NT2/D1 (cell line): ENCODE measurements around the gene PRPF40B.

Experiments used
- DNase-seq: peaks from one replicate; pipeline ENCODE4 v3.0.0-alpha.2; 2011; ENCODE audit warnings: low read depth, low spot score
- H3K27me3 ChIP-seq: 2 replicates; pipeline ENCODE4 v1.6.0; 2011; ENCODE audit warnings: mild to moderate bottlenecking; ENCODE audit not compliant: insufficient read length, insufficient read depth
- H3K36me3 ChIP-seq: 2 replicates; pipeline ENCODE4 v1.6.1; 2011; ENCODE audit warnings: mild to moderate bottlenecking, low read length, mixed read lengths; ENCODE audit not compliant: insufficient read depth, insufficient read length
- H3K4me1 ChIP-seq: 2 replicates; pipeline ENCODE4 v1.5.1; 2011; ENCODE audit not compliant: insufficient read depth, insufficient read length
- H3K4me3 ChIP-seq: 2 replicates; pipeline ENCODE4 v1.5.1; 2011; ENCODE audit warnings: low read depth; ENCODE audit not compliant: insufficient read length
- H3K9ac ChIP-seq: 2 replicates; pipeline ENCODE4 v1.6.0; 2011; ENCODE audit warnings: low read depth; ENCODE audit not compliant: insufficient read length
- H3K9me3 ChIP-seq: 2 replicates; pipeline ENCODE4 v1.5.1; 2011; ENCODE audit warnings: mild to moderate bottlenecking, low read length; ENCODE audit not compliant: insufficient read depth
- SUZ12 ChIP-seq: IDR thresholded peaks from 2 replicates; pipeline ENCODE4 v1.6.1; 2011; ENCODE audit not compliant: insufficient read length, insufficient read depth; ENCODE audit errors: extremely low read depth
- YY1 ChIP-seq: IDR thresholded peaks from 2 replicates; pipeline ENCODE4 v1.6.1; 2011; ENCODE audit not compliant: insufficient read length, insufficient read depth
- ZNF274 ChIP-seq: IDR thresholded peaks from 2 replicates; pipeline ENCODE4 v1.6.1; 2011; ENCODE audit warnings: mild to moderate bottlenecking, low read depth, low read length

The PRPF40B gene

GRCh38 chr12:49583366-49584094 lies 39.8 kb upstream of the PRPF40B start:
- no peaks in the 10 kb centered on the region for H3K27me3 ChIP-seq
- TF ChIP-seq YY1 (no peak), SUZ12 (no peak)
- peaks cover 15% of the 10 kb centered on the region for H3K4me1 ChIP-seq
- H3K9ac ChIP-seq = no peak overlapping the region
- no peaks in the 10 kb centered on the region for H3K9me3 ChIP-seq
- H3K36me3 ChIP-seq = peaks cover 40% of the 10 kb centered on the region
- H3K4me3 ChIP-seq = no peak overlapping the region
- DNase-seq = no peak

GRCh38 chr12:49584591-49584990 lies 38.8 kb upstream of the PRPF40B start:
- Histone ChIP-seq H3K27me3 (no peaks in the 10 kb centered on the region), H3K9ac (no peak overlapping the region), H3K9me3 (no peaks in the 10 kb centered on the region), H3K4me1 (peaks cover 15% of the 10 kb centered on the region), H3K36me3 (peaks cover 42% of the 10 kb centered on the region), H3K4me3 (no peak overlapping the region)
- TF ChIP-seq ZNF274 (no peak), YY1 (no peak), SUZ12 (no peak)
- no peak for DNase-seq

- no peak for DNase-seq
- Histone ChIP-seq H3K4me1 (peaks cover 9% of the 10 kb centered on the region), H3K4me3 (no peak overlapping the region), H3K9ac (no peak overlapping the region), H3K27me3 (no peaks in the 10 kb centered on the region), H3K36me3 (peaks cover 46% of the 10 kb centered on the region), H3K9me3 (peaks cover 5% of the 10 kb centered on the region)
- TF ChIP-seq SUZ12 = no peak
- TF ChIP-seq YY1 = no peak
- TF ChIP-seq ZNF274 = no peak
Observed at GRCh38 chr12:49585477-49586459, 37.6 kb upstream of the PRPF40B start.

- Histone ChIP-seq H3K4me3 (no peak overlapping the region), H3K4me1 (peaks cover 7% of the 10 kb centered on the region), H3K36me3 (peaks cover 51% of the 10 kb centered on the region), H3K27me3 (no peaks in the 10 kb centered on the region), H3K9me3 (peaks cover 15% of the 10 kb centered on the region), H3K9ac (no peak overlapping the region)
- TF ChIP-seq YY1 (no peak), ZNF274 (no peak), SUZ12 (no peak)
- DNase-seq = no peak
Observed at GRCh38 chr12:49587174-49587908, 36.0 kb upstream of the PRPF40B start.

GRCh38 chr12:49588281-49588680 lies 35.1 kb upstream of the PRPF40B start:
- H3K27me3 ChIP-seq = no peaks in the 10 kb centered on the region
- no peak for TF ChIP-seq YY1
- no peak for TF ChIP-seq SUZ12
- TF ChIP-seq ZNF274 = no peak
- H3K36me3 ChIP-seq = peaks cover 48% of the 10 kb centered on the region
- H3K9ac ChIP-seq = no peak overlapping the region
- H3K4me1 ChIP-seq = peaks cover 7% of the 10 kb centered on the region
- H3K4me3 ChIP-seq = no peak overlapping the region
- peaks cover 15% of the 10 kb centered on the region for H3K9me3 ChIP-seq
- DNase-seq = no peak

GRCh38 chr12:49588721-49589516 lies 34.4 kb upstream of the PRPF40B start:
- H3K9ac ChIP-seq = no peak overlapping the region
- no peak overlapping the region for H3K4me3 ChIP-seq
- TF ChIP-seq ZNF274 (no peak), SUZ12 (no peak), YY1 (no peak)
- H3K4me1 ChIP-seq = peaks cover 7% of the 10 kb centered on the region
- DNase-seq = no peak
- H3K36me3 ChIP-seq = peaks cover 42% of the 10 kb centered on the region
- no peaks in the 10 kb centered on the region for H3K27me3 ChIP-seq
- H3K9me3 ChIP-seq = peaks cover 15% of the 10 kb centered on the region
